GM19455 (cell line): Measurements from ENCODE around the gene KCND2.

Experiments
- ATAC-seq: cut with Tn5 transposase; IDR thresholded peaks from one replicate; pipeline ENCODE4 v1.9.1; 2021; ENCODE audit not compliant: unreplicated experiment

The KCND2 gene

DNA sequence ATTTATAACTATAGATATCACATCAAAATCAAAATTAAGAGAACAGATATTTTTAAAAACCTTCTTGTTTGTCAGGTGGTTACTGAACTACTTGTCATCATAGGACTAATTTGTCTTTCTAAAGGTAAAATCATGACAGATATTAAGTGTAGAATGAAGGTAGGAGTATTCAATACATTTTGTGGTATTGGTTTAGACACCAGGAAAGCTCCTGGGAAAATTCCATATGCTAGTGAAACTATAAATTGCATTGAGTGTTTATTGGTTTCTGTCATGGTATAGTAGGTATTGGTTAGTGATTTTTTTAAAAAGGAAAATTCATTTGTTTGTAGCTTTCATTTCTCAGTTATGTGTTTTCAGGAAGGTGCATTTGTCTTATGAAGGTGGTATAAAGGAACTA lies 132.7 kb downstream of the KCND2 start:
- no peak for ATAC-seq

DNA sequence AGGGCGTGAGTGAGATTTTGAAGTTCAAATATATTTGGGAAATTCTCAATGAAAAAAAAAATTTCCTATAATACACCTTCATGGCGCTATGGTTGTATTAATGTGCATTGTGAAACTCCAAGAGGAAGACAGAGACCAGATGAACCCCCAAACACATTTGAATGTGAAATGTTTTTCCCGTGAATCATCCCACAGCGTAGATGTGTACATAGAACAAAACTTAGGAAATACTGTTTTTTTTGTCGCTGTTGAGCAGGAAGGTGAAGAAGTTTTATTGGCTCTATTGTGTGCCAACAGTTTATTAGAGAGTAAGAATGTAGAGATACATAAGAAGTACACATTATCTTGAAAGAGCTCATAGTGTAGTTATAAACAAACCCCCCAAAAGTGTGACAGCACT lies 134.0 kb downstream of the KCND2 start:
- ATAC-seq: no peak

DNA sequence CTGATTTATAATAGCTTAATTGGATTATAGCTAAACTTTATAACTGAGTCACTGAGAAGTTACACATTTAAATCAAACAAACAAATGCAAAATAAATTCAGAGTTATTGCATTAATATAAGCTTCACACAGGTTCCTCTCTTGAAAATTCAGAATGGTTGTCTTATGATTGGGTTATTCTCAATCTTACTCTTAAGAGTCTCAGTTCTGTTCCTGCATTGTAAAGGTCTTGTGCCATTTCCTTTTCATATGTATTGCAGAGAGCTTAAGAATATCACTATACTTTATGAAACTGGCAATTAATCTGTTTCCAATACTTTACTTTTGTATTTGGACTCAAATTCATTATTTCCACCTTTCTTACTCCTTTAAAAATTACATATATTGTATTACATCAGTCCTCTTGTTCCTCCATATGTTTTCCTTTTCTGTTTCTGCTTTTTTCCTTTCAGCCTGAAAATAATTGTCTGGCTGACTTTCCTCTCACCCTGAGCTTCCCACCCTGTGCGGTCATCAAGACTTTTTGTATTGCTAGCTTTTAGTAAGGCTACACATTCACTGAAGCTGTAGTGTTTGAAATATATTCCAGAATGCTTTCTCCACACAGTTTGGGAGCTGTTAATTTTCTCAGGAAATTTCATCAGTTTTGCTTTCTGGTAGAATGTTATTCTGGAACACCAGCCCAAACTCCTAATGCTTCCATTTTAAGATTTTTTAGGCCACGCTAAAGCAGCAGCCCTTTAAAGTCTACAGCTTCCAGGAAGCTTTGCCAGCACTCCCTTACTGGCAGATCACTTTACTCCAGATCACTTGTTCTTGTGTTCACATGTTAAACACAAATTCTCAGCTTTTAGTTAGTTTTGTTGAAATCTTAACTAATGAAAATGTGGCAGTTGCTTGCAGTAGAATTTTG lies 139.4 kb downstream of the KCND2 start:
- peak; percentile 89 for ATAC-seq

DNA sequence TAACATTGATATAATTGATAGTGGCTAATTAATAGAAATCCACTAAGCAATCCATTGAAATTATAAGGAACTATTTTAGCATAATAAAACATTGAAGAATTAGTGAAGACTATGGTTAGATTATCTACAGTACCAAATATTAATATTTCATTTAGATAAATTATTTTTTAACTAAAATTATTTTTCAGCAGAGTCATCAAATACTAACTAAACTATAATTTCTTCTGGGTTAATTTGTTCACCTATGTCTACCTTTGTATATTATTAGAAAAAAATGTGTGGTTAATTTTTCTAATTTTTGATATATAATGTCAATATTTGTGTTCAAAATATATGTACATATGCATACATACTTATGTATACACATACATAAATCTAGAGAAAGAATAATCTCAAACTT lies 140.2 kb downstream of the KCND2 start:
- no peak for ATAC-seq

DNA sequence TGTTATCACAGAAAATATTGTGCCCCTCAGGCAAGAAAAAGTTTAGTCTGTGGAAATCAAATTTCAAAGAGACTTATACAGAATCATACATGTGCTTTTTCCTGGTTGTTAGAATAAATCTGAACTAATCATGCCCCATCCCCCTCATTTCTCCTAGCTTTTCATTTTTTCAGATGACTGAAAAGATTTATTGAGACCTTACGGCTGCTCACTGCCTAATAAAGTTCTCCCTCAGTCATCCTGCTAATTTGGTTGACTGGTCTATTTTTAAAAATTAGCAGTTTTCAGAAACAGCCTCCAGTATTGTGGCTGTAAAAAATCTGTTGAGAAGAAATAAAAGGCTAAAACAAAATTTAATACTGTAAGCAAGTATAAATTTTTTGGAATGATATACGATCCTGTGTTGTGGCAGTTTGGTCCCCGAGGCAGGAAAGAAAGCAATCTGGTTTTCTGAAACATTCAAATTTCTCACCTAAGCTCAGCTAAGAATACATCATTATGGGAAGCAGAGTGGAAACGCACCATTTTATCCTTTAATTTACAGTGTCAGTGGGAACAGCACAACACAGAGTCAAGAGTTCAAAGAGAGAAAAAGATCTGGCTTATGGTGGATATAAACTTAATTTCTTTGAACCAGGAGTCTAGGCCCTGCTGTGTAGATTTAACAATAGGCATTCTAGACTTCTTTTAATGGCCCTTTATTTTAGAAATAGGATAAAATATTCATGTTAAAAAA lies 144.4 kb downstream of the KCND2 start:
- no peak for ATAC-seq

DNA sequence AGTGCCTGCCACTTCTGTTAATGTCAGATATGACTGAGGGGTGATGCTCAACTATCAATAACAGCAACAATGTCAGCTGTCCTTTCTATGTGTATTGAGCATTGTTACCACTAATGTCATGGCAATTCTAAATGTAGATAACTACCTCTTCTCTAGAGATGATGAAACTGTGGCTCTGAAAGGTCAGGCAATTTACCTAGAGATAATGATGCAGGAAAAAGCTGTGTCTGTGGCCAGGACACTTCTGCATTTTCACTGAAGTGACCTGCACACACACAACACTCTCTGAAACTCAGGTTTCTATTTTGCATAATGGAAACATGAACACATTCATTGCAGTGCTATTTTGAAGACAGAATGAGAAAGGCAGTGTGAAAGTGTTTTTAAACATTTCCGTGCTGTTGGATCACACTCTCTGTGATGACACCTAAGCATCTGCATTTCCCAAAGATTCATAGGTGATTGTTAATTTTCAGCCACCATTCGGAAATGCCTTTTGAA lies 148.2 kb downstream of the KCND2 start:
- peak; percentile 95 for ATAC-seq

DNA sequence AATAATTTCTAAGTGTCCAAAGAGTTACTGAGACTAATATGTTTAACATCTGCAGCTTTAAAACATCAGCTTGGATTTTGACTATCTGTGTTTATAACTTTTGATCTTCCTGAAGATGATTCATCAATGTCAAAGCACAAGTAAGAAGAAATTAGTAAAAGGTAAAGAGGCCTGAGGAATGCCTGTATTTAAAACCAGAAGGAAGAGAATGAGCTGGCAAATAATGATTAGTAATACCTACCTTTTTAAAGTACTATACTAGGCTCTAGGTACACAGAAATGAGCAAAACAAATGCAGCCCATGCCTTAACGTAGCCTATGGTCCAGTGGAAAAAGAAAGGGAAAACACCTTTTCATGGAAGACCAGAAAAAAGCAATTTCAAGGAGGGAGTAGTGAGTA lies 158.0 kb downstream of the KCND2 start:
- no peak for ATAC-seq

DNA sequence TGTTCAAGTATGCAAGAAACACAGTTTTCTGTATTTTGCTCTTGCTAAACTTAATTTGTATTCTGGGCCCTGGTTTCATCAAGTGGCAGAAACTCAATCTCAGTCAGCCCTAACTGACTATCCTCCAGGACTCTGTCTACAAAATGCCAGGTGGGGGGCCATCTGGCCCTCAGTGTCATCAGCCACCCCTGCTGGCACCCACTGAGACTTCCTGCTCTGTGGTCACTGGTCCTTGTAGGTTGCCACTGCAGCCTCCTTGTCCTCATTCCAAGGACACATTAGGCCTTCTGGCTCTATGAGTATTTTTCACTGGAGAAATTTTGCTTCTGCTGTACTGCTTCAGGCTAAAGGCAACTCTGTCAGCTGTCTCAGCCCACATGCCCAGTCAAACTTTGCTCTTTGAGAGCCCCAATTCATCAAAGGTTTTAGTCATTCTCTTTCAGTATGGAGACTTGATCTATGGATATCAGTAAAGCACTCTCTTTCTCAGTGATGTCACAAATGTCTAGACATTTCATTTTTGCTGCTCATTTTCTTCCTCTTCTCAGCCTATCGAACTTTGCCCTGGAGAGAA lies 163.6 kb downstream of the KCND2 start:
- no peak for ATAC-seq

DNA sequence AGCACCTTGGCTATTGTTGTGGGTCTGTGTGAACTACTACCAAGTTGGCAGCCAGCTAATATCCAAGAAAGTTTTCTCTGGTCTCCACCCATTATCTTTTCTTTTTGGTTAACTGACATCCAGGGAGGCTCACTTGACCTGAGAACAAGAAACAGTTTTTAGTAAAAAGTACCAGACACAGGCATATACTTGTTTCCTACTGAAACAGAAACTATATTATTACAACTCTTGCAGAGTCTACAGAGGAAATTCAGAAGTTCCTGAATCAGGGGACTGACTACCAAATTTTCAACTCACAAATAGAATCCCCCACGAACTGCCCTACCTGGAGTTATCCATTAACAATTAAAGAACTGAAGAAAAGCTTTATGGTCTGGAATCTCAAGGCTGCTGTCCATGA lies 168.9 kb downstream of the KCND2 start:
- ATAC-seq: peak; percentile 91

DNA sequence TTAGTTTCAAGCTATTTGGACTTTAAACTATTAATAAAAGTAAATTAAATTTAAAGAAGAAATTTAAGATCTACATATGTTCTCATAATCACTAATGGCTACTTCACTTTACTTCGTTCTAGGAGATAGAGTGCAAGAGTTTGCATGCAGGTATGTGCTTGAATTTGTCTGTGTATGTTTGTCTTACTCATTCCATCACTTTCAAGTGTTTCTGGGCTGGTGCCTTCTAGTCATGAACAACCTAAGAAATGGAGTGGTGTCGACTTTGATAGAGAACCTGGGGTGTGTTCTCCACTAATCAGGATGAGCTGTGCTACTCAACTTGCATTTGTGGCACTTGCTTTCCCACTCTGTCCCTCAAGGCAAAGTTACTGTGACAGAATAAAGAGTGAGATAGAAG lies 169.9 kb downstream of the KCND2 start:
- ATAC-seq: peak; percentile 54

DNA sequence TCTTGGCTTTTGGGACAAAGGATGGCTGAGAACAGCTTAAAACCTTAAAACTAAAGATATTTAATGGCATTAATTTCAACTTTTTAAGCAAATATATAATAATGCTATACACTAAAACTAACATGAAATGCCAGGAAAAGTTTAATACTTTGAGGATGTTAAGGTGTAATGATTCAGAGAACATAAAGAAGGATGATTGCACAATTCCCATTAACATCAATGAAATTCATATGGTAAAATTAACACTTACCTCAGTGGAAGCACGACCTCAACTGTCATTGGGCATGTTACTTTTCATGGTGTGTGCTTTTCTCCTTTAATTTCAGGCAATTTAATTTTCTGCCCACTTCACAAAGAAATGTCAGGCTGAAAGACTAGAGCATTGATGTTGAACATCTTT lies 171.7 kb downstream of the KCND2 start:
- no peak for ATAC-seq

DNA sequence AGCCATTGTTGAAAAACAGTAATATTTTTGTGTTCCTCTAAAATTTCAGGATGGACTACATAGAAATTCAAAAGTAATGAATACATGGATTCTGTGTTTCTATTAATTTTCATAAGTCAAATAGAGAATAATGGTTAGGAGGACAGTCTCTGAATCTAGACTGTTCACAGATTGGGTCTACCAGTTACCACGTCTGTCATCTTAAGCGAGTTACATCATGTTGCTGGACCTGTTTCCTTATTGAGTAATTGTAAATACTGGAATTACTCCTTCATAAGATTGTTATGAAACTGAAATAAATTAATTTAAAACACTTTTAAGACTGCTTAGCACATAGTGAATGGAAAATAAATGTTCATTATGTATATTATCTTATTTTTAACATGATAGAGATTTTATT lies 172.3 kb downstream of the KCND2 start:
- no peak for ATAC-seq

DNA sequence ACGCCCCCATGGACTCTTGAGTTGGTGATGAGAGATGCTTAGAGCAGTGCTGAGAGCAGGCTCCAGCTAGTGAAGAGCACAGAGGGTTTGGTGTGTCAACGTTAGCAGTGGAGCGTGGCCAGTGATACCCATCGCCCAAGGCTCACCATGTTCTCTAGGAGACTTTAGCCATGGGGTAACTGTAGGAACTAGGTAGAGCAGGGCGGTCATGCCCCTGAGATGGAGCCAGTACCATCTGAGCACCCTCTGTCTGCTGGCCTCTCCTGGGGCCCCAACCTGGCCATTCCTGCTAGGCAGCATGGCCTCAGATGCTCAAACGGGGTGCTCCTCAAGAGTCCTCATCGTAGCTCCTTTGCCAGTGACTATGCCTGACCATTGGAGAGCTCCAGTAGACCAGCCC lies 179.7 kb downstream of the KCND2 start:
- no peak for ATAC-seq

DNA sequence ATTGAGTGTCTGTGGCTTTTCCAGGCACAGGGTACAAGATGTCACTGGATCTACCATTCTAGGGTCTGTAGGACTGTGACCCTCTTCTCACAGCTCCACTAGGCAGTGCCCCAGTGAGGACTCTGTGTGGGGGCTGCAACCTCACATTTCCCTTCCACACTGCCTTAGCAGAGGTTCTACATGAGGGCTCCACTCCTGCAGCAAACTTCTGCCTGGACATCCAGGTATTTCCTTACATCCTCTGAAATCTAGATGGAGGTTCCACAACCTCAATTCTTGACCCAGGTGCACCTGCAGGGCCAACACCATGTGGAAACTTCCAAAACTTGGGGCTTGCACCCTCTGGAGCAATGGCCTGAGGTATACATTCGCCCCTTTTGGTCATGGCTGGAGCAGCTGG lies 183.7 kb downstream of the KCND2 start:
- ATAC-seq: no peak

DNA sequence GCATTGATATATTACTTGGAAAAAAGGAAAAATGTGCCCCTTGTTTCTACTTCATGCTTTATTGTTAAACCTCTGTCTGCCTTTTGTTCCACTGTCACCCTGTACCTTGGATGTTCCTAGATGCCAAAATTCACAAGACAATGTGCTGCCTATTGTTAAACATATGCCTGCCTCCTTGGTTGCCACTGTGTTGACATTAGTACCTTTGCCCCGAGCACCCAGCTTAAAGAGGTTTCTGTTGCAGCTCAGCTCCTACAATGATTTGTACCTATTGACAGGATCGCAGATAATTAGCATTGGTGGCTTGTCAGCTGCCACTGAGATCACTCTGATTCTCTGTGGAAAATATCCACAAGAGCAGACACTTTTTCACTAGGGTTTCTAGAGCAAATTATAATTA lies 188.0 kb downstream of the KCND2 start:
- ATAC-seq: no peak

DNA sequence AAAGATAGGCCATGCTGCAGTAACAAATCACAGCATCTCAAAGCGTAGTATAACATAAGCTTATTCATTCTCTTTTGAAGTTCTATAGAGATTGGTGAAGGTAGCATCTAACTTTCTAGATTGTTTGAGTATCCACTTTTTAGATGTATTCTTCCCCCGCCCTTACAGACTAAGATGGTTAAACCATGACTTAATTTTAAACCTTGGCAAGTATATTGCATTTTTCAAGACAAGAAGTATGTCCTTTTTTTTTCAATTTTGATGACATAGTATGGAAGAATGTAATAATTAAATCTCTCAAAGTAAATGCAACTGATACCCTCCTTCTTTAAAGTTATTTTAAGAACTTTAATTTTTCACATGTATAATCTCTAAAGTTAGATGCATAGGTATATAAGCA lies 190.0 kb downstream of the KCND2 start:
- ATAC-seq: no peak

DNA sequence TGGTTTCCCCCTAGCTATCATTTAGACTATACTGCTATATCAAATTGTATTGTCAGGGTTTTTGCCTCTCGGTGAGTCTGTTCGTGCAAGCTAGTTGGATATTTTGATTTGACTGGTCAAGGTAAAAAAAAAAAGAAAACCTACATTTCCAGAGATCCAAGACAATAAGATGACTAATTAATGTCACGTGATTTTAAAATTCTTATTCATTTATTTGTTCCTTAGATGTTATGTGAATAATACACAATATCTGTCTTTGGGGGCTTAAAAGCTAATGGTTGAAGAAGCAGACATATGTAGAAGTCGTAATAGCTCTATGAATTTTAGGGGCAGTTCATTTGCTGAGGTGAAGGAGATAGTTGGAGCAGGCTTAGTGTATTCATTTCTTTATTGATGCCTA lies 191.1 kb downstream of the KCND2 start:
- ATAC-seq: no peak

DNA sequence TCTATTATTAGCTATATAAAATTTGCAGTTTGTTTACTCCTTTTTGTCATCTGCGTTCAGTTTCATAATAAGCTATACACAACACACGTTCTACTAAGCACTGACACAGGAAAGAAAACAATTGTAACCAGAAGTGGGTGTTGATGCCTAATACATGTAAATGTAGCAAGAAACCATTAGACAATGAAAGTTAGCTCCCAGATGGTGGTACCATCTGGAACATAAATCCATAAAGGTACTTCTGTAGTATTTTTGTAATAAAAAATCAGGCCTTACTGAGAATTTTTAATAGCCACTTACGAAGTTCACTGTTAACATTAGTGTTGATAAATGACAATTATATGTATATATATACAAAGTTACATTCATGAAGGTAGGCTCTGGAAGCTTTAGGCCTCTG lies 194.7 kb downstream of the KCND2 start:
- ATAC-seq: no peak

DNA sequence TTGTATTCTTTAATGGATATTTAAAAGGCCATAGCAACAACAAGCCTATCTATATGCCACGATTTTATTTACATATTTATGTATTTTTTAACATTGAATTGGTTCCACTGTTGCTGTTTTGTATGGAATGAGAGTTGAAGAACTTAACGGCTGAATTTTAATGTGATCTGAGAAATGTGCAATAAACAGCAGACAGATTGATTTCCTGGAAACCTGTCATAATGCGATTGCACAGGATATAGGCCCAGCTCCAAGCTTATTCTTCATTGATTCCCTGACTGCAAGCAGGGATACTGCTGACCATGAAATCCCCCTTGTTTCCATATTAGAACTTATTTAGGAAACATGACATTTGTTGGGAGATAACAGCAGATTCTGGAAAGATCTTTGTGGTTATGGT lies 195.6 kb downstream of the KCND2 start:
- no peak for ATAC-seq

DNA sequence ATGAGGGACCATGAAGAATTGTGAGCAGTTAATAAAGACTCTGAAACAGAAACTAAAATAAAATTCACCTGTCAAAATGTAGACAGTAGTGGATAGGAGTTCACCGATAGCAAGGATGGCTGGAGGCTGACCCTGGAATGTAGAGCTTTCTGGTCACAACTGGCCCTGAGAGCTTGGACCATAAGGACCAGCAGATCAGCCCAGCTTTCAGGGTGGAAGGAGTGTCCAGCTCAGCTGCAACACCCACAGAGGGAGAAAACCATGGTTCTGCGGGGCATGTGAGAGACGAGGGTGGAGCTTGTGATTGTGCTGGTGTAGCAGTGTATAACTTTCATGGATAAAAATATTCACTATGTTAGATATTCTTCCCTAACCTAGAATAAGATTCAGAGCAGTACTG lies 199.9 kb downstream of the KCND2 start:
- no peak for ATAC-seq

DNA sequence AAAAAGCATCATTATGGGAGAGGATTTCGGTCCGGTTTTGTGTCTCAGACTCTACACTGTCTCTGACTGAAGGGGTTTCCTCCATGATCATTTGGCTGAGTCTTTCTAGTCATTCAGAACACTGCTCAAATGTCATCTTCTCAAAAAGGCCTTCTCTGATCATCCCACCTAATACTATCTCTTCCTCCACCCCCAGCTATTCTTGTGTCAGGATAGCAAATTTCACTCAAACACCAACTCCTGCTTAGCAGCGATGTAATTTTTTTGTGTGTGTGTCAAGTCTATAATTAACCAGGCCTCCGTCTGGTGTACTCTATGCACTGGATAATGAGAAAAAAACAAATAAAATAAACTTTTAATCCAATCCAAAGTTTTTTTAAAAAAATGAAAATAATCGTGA lies 200.4 kb downstream of the KCND2 start:
- ATAC-seq: no peak

DNA sequence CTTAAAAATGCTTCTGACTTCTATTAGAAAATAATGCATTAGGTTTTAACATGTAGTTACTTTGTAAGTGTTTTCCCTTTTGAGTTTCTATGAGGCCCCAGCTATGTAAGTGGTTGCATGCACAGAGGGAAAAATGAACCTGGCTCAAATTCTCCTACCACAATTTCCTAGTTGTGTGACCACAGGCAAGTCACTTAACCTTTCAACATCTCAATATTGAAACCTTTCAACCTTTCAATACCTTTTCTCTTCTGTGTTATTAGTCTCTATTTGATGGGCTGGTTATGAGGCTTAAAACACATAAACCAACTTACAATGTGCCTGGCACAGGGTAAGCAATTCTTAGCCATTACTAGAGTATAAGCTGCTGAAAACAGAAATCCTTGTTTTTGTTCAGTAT lies 203.0 kb downstream of the KCND2 start:
- ATAC-seq: peak; percentile 68
